Posterior cingulate gyrus (tissue), 11 donors: ENCODE results near the gene VGF.
"Not testable (repeated sequence)": the region's sequence is repeated elsewhere in the genome, so short reads cannot be mapped to it uniquely, and the experiment has no call there.

Experiments used
- DNase-seq, 10 donors: peaks; one replicate each; pipeline versions ENCODE4 v3.0.0 to v3.0.0-alpha.2; 2020 to 2021; ENCODE audit warnings: mixed read lengths in 3 of 10
- intact Hi-C: fragments of 100-400 bp; cut with DNase I; formaldehyde crosslinking; loops from one replicate; pipeline ENCODE4 v1.15.1; 2023

Gene VGF

GRCh38 chr7:101165075-101165957 lies at the start of gene VGF:
TSS of gene VGF (minus strand) at chr7:101165569. CDS start at chr7:101164843, 726 bp downstream.
- intact Hi-C loops = no loop called here
- DNase-seq = peak; percentile 79 to 98 (median 88)

- no peak for DNase-seq
- intact Hi-C loops = no loop called here
Observed at GRCh38 chr7:101212014-101212413, 46.6 kb upstream of the VGF start.

- intact Hi-C loops = no loop called here
- no peak for DNase-seq
Observed at GRCh38 chr7:101211501-101211900, 46.1 kb upstream of the VGF start.

DNA sequence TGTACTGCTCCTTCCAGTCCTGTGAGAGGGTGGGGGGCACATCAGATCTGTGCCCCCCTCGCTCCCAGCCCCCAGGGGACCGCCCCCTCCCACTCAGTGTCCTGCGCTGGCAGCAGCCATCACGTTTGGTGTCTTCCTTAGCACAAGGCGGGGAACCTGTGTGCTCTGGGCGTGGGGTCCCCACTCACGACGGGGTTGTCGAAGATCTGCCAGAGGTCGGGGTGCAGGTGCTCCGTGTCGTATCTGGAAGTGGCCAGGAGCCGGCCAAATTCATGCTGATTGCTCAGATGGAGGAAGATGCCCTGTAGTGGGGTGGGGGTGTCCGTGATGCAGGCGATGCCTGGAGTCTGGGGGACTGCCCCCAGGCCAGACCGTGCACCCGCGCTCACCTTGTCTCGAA lies 44.8 kb upstream of the VGF start:
- no peak for DNase-seq
- intact Hi-C loops = no loop called here

- no peak for DNase-seq
- intact Hi-C loops = no loop called here
Observed at GRCh38 chr7:101208794-101209193, 43.4 kb upstream of the VGF start.

GRCh38 chr7:101207459-101207858 lies 42.1 kb upstream of the VGF start:
- intact Hi-C loops = no loop called here
- DNase-seq = no peak

- intact Hi-C loops = no loop called here
- DNase-seq = peak in 1 of 10 donors; percentile 43
Observed at GRCh38 chr7:101206665-101207042, 41.3 kb upstream of the VGF start.

DNA sequence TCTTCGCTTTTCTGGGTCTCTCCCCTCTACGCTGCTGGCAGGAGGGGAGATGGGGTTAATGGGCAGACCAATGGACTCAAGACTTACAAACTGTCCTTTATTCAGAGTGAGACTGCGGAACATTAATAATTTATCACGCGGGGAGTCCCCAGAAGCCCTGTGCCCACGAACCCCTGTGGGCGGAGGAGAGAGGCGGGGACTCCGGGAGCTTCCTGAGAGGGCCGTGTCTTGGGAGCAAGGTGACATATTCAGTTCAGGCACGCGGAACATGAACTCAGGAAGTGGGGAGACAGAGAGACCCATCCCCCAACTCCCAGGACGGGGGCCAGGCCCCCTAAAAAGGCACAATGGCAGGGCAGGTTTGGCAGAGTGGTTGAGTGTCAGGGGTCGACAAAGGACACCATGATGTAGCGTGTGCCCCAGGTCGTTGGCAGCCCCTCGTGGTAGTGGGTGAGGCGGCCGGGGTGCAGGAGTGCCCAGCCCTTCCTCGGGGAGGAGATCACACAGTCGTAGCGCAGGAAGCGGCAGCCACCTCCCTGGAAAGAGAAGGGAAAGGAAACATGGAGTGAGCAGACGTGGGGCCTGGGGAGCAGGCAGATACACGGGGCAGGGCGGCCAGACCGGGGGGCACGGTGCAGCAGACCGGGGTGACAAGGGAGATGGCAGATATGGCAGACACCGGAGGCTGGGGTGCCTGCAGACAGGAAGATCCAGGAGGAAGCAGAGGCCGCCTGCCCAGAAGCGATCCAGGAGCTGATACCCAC lies 40.7 kb upstream of the VGF start:
- DNase-seq = no peak
- intact Hi-C loops = no loop called here

GRCh38 chr7:101203740-101204738 lies 38.7 kb upstream of the VGF start:
- intact Hi-C loops, DNase-seq: not testable (repeated sequence)

GRCh38 chr7:101202603-101202918 lies 37.2 kb upstream of the VGF start:
- DNase-seq = no peak
- intact Hi-C loops = no loop called here

DNA sequence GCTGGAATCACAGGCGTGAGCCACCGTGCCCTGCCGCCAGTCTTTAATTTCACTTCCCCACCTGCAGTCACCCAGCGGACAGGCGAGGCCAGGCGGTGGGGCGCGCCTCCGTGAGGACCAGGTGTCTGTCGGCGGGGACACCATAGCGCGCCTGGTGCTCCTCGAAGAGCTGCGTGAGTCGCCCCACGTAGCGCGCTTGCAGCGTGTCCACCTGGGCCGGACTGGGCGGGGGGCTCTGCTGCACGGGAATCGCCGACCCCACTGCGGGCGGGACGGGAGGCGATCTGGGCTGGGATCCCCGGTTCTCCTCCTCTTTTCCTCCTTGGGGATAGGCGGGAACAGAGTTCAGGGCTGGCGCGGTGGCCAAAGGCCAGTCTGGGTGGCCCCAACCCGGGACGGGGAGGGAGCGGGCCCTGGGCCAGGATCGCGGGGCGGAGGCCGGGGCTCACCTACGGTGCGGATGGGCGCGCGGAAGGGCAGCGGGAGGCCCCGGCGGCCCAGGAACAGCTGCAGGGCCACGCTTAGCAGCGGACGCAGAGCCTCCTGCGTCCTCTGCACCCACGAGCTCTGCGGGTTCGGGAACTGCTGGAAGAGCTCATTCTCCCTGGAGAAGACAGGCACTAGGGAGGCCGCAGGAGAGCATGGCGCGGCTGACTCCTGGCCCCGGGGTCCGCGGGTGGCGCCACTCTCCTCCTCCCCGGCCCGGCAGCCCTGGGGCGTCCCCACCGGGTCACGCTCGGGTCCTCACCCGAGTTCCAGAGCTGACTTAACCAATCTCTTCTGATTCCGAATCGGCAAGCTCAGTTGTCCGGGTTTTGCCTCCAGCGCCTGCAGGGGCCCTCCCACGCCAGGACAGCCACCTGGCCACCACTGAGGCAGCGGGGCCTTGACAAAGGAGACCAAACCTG lies 36.6 kb upstream of the VGF start:
- no peak for DNase-seq

DNA sequence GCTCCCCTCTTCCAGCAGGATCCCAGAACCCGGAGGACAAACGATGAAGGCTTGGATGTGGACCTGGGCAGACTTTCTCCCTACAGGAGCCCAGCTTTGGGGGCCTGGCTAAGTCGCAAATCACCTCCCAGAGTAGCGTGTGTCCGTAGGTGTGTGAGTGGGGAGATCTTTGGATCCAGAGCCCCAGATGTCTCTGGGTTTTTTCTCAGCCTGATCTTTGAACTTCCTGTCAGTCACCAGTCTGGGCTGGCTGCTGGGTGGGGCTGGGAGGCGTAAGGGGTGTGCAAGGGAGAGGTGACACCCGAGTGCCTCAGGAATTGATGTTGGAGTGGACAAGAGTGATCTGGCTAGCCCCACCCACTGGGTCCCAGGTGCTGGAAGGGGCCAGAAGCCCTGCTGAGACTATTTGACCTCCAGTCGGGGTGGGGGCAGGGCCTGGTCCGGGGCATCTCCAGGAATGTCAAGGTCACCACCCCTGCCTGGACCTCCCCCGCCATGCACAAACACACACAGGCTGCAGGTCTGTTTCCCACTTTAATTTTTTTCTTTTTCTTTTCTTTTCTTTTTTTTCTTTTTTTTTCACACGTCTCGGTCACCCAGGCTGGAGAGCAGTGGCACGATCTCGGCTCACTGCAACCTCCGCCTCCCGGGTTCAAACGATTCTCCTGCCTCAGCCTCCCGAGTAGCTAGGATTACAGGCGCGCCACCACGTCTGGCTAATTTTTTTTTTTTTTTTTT lies 35.7 kb upstream of the VGF start, which contains the start of gene MOGAT3:
MOGAT3 (minus strand) TSS at position 175 of the 738 bp plus-strand sequence. CDS start 182 bp downstream, outside the sequence.
- no peak for DNase-seq
- intact Hi-C loops = no loop called here

More for the DNA sequence above, 36.6 kb upstream of the VGF start:
- intact Hi-C loops = no loop called here

- DNase-seq = no peak
- intact Hi-C loops = no loop called here
Observed at GRCh38 chr7:101200504-101200861, 35.1 kb upstream of the VGF start.

DNA sequence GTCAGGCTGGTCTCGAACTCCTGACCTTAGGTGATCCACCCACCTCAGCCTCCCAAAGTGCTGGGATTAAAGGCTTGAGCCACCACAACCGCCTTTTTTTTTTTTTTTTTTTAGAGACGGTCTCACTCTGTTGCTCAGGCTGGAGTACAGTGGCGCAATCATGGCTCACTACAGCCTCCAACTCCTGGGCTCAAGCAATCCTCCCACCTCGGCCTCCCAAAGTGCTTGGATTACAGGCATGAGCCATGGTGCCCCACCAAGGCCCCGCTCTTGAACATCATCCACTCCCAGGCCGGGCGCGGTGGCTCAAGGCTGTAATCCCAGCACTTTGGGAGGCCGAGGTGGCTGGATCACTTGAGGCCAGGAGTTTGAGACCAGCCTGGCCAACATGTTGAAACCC lies 34.2 kb upstream of the VGF start:
- DNase-seq, intact Hi-C loops: not testable (repeated sequence)

- intact Hi-C loops = no loop called here
- no peak for DNase-seq
Observed at GRCh38 chr7:101198476-101198875, 33.1 kb upstream of the VGF start.

DNA sequence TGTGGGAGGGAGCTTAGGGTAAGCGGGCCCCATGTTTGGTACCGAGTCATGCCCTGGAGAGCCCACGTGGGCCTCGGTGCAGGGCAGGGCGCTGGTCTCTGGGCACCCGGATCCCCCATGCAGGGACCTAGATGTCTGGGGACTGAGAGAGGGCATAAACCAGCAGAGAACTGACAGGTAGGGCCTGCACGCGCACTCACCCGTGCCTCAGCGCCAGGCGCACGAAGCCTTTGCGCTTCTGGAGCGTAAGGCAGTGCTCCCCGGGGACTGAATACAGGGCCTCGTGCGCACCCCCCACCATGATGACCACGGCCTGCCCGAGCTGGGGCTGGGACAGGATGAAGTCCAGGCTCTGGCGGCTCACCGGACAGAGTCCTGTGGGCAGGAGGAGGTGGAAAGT lies 32.6 kb upstream of the VGF start:
- intact Hi-C loops = no loop called here
- DNase-seq = no peak

DNA sequence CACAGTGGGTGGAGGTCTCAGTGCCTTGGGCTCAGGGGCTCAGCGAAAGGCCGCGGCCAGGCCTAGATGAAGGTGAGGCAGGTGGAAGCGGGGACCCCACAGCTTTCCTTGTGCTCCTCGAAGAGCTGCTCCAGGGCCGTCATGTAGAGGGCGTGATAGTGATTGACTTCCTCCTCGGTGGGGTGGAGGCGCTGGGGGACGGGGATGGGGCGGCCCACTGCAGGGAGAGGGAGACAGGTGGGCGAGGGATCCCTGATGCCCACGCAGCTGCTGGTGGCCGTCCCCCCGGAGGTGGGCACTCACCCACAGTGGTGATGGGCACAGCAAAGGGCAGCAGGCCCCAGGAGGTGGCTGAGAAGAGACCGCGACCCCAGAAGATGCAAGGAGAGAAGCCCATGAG lies 30.5 kb upstream of the VGF start:
- intact Hi-C loops = no loop called here
- no peak for DNase-seq

- intact Hi-C loops = no loop called here
- no peak for DNase-seq
Observed at GRCh38 chr7:101189109-101189508, 23.7 kb upstream of the VGF start.
